ENCODE data around the gene KCTD1.

- TF ChIP-seq CTCF (IDR thresholded peaks at IDR 0.05) (no peak), POLR2A (IDR thresholded peaks at IDR 0.05) (no peak), EP300 (IDR thresholded peaks at IDR 0.05) (no peak)
Measured at GRCh38 chr18:26479681-26480079, 68.7 kb downstream of the KCTD1 start.

All from ovary (tissue), 3 donors.